GM23248 (cell line): Measurements from ENCODE around the gene TRMT2A. TPM values are rescaled to one million over a fixed set of nuclear protein-coding genes. Genes with fewer than 3 reads are reported as not detected.

Experiments
- DNase-seq: peaks from one replicate; pipeline ENCODE4 v3.0.0-alpha.2; 2015
- H2AFZ ChIP-seq: fragments of 200-600 bp; sonication (generic); 2 replicates; pipeline ENCODE4 v1.6.1; 2016; ENCODE audit warnings: antibody characterized with exemption
- H3F3A ChIP-seq: fragments of 200-600 bp; sonication (generic); 2 replicates; pipeline ENCODE4 v1.6.1; 2016; ENCODE audit warnings: mild to moderate bottlenecking, antibody characterized with exemption, mixed run types; ENCODE audit not compliant: insufficient read depth
- H3K27ac ChIP-seq: fragments of 200-600 bp; sonication (generic); 2 replicates; pipeline ENCODE4 v1.5.1; 2016; ENCODE audit warnings: mild to moderate bottlenecking
- H3K27me3 ChIP-seq: fragments of 200-600 bp; sonication (generic); replicated peaks from 2 replicates; pipeline ENCODE4 v1.6.1; 2016; ENCODE audit warnings: mild to moderate bottlenecking; ENCODE audit not compliant: insufficient read depth
- H3K36me3 ChIP-seq: fragments of 200-600 bp; sonication (generic); 2 replicates; pipeline ENCODE4 v1.6.1; 2016; ENCODE audit warnings: low read depth, mild to moderate bottlenecking
- H3K4me1 ChIP-seq: fragments of 200-600 bp; sonication (generic); 2 replicates; pipeline ENCODE4 v1.6.1; 2016; ENCODE audit warnings: mild to moderate bottlenecking; ENCODE audit not compliant: insufficient read depth
- H3K4me2 ChIP-seq: fragments of 200-600 bp; sonication (generic); one replicate; pipeline ENCODE4 v1.6.1; 2016; ENCODE audit warnings: mild to moderate bottlenecking; ENCODE audit not compliant: unreplicated experiment
- H3K4me3 ChIP-seq: fragments of 200-600 bp; sonication (generic); 2 replicates; pipeline ENCODE4 v1.5.1; 2016; ENCODE audit warnings: mild to moderate bottlenecking
- H3K79me2 ChIP-seq: fragments of 200-600 bp; sonication (generic); 2 replicates; pipeline ENCODE4 v1.6.1; 2016; ENCODE audit warnings: mild to moderate bottlenecking; ENCODE audit not compliant: insufficient read depth
- H3K9ac ChIP-seq: fragments of 200-600 bp; sonication (generic); 2 replicates; pipeline ENCODE4 v1.6.1; 2016; ENCODE audit warnings: mild to moderate bottlenecking
- H3K9me2 ChIP-seq: fragments of 200-600 bp; sonication (generic); 2 replicates; pipeline ENCODE4 v1.6.1; 2016; ENCODE audit warnings: mixed run types, mild to moderate bottlenecking, moderate library complexity; ENCODE audit not compliant: insufficient read depth
- H3K9me3 ChIP-seq: fragments of 200-600 bp; sonication (generic); one replicate; pipeline ENCODE4 v1.6.1; 2017; ENCODE audit warnings: low read depth
- H4K20me1 ChIP-seq: fragments of 200-600 bp; sonication (generic); 2 replicates; pipeline ENCODE4 v1.6.0; 2016; ENCODE audit not compliant: insufficient read depth
- EZH2 ChIP-seq: fragments of 200-600 bp; sonication (generic); IDR thresholded peaks from 2 replicates; pipeline ENCODE4 v1.6.1; 2018; ENCODE audit warnings: antibody characterized with exemption, mild to moderate bottlenecking; ENCODE audit not compliant: insufficient read depth, poor library complexity, severe bottlenecking
- EZH2phosphoT487 ChIP-seq: fragments of 200-600 bp; sonication (generic); IDR thresholded peaks from 2 replicates; pipeline ENCODE4 v1.6.1; 2018; ENCODE audit warnings: antibody characterized with exemption, moderate library complexity, mild to moderate bottlenecking, low read depth; ENCODE audit not compliant: insufficient read depth
- WGBS, 2 experiments: methylation state at CpG; one replicate each; pipeline ENCODE4 v1.1.6; 2015 to 2017; ENCODE audit warnings: low lambda C conversion rate in 2 of 2, low coverage in 1 of 2; ENCODE audit errors: missing lambda C conversion rate in 2 of 2; 5-methylcytosine and 5-hydroxymethylcytosine counted together
- in situ Hi-C: fragments of 300-500 bp; cut with MboI; formaldehyde crosslinking; loops from 2 replicates; pipeline ENCODE4 v1.15.0; 2020
- polyA plus RNA-seq: library from polyadenylated mRNA; unstranded; fragments of >200 nt; fragmentation: Nextera tagmentation; extraction: Ambion mirVana; gene quantifications from 2 replicates; pipeline ENCODE4 v1.2.1, GENCODE V29; 2016
- total RNA-seq: library from RNA; depleted of rRNA; stranded (reverse); fragments of >200 nt; shearing (Covaris generic); gene quantifications from 2 replicates; pipeline ENCODE4 v1.2.3, GENCODE V29; 2014

TRMT2A gene
- total and polyA plus RNA-seq, 2 experiments from 2014 or later: 42.2 to 72.0 TPM

- Histone ChIP-seq H3K79me2 (peaks cover 71% of the 10 kb centered on the region), H3K9me3 (no peaks in the 10 kb centered on the region), H3K4me2 (peak within 1 kb of the TSS; percentile 76), H3K4me1 (peaks cover 13% of the 10 kb centered on the region), H3K27me3 (no peaks in the 10 kb centered on the region), H3K9me2 (no peaks in the 10 kb centered on the region), H3K9ac (peak within 1 kb of the TSS; percentile 95), H3F3A (peaks cover 23% of the 10 kb centered on the region), H3K27ac (peak within 1 kb of the TSS; percentile 66), H3K36me3 (peaks cover 10% of the 10 kb centered on the region; the same call in 1 of the 2 replicates), H4K20me1 (no peaks in the 10 kb centered on the region), H3K4me3 (peak within 1 kb of the TSS; percentile 88), H2AFZ (peak within 1 kb of the TSS; percentile 70)
- TF ChIP-seq EZH2phosphoT487 (no peak), EZH2 (no peak)
- DNase-seq: no peak
- in situ Hi-C loops: no loop called here
- 82 to 83% methylated on average over 29 to 30 of the region's 30 CpGs for WGBS, 2 experiments
Measured at GRCh38 chr22:20115691-20116375, 1.2 kb downstream of the TRMT2A start, which contains the start of gene RANBP1. RANBP1 (plus strand) TSS chr22:20116104; CDS start chr22:20116185, 81 bp downstream.

- Histone ChIP-seq H3K9me2 (no peaks in the 10 kb centered on the region), H3K4me1 (peaks cover 13% of the 10 kb centered on the region), H2AFZ (no peak overlapping the region), H3K27me3 (no peaks in the 10 kb centered on the region), H3K4me3 (no peak overlapping the region), H3K79me2 (peaks cover 61% of the 10 kb centered on the region), H3F3A (peaks cover 29% of the 10 kb centered on the region), H3K27ac (no peak overlapping the region), H4K20me1 (no peaks in the 10 kb centered on the region), H3K36me3 (peaks cover 14% of the 10 kb centered on the region; the same call in 1 of the 2 replicates), H3K9ac (0 out of 2 replicates have a peak overlapping the region, but pooled peaks have one; percentile 95), H3K9me3 (no peaks in the 10 kb centered on the region), H3K4me2 (no peak overlapping the region)
- TF ChIP-seq EZH2phosphoT487: no peak
- no peak for TF ChIP-seq EZH2
- DNase-seq: no peak
- in situ Hi-C loops: no loop called here
- WGBS, 2 experiments: 83 to 88% methylated on average over 32 to 34 of the region's 36 CpGs
Measured at GRCh38 chr22:20114506-20115475, 2.2 kb downstream of the TRMT2A start.

GRCh38 chr22:20113551-20114310 is 3.3 kb downstream of the TRMT2A start:
- WGBS, 2 experiments: 83 to 91% methylated on average over 11 to 18 of the region's 19 CpGs
- Histone ChIP-seq H3F3A (peaks cover 25% of the 10 kb centered on the region), H3K9me3 (no peaks in the 10 kb centered on the region), H4K20me1 (no peaks in the 10 kb centered on the region), H3K4me1 (peaks cover 6% of the 10 kb centered on the region), H3K27ac (no peak overlapping the region), H3K9me2 (no peaks in the 10 kb centered on the region), H3K4me2 (no peak overlapping the region), H3K27me3 (no peaks in the 10 kb centered on the region), H2AFZ (no peak overlapping the region), H3K36me3 (peaks cover 8% of the 10 kb centered on the region; the same call in 1 of the 2 replicates), H3K4me3 (no peak overlapping the region), H3K79me2 (peaks cover 50% of the 10 kb centered on the region), H3K9ac (no peak overlapping the region)
- TF ChIP-seq EZH2 (no peak), EZH2phosphoT487 (no peak)
- no peak for DNase-seq
- in situ Hi-C loops: no loop called here
